HepG2 (cell line): ENCODE measurements around the gene SYNJ2.

Experiments
- BRCA1 ChIP-seq: sonication (generic); formaldehyde crosslinking; IDR thresholded peaks from 2 replicates; pipeline ENCODE4 v1.4.0; 2020; ENCODE audit warnings: missing genetic modification reagents
- REST ChIP-seq, 2 experiments: IDR thresholded peaks; 2 replicates each; pipeline ENCODE4 v1.6.1; 2011 to 2012; ENCODE audit warnings: low read length in 2 of 2, borderline replicate concordance in 1 of 2, low read depth in 1 of 2, mild to moderate bottlenecking in 1 of 2, moderate library complexity in 1 of 2
- SOX6 ChIP-seq, 2 experiments: fragments of 450-650 bp in 1 of 2; sonication (generic) in 1 of 2; formaldehyde crosslinking in 1 of 2; IDR thresholded peaks; 2 replicates each; pipeline versions ENCODE4 v1.4.0 to v1.6.1; 2017 to 2020; ENCODE audit warnings: antibody characterized with exemption in 1 of 2, mild to moderate bottlenecking in 1 of 2, missing genetic modification reagents in 1 of 2
- ZNF207 ChIP-seq: fragments of 450-650 bp; IDR thresholded peaks from 2 replicates; pipeline ENCODE4 v1.6.1; 2016; ENCODE audit warnings: antibody characterized with exemption, borderline replicate concordance
- ZNF225 ChIP-seq: sonication (generic); formaldehyde crosslinking; IDR thresholded peaks from 2 replicates; pipeline ENCODE4 v1.4.0; 2020; ENCODE audit warnings: mild to moderate bottlenecking, missing genetic modification reagents

GRCh38 chr6:158009114-158009891 lies 27.6 kb downstream of the SYNJ2 start:
- TF ChIP-seq REST (IDR thresholded peaks at IDR 0.05; ENCODE audit: borderline replicate concordance in 1 of 2, low read depth in 1 of 2, low read length in 2 of 2): no peak
- TF ChIP-seq SOX6 (IDR thresholded peaks at IDR 0.05): no peak
- TF ChIP-seq SOX6 (CRISPR knock-in tag; IDR thresholded peaks at IDR 0.05): no peak
- TF ChIP-seq ZNF207: no peak
- TF ChIP-seq BRCA1: no peak
- no peak for TF ChIP-seq ZNF225
